ENCODE measurements around the gene RPL34. TPM values are rescaled to one million over a fixed set of nuclear protein-coding genes. Genes with fewer than 3 reads are reported as not detected.
A peak's percentile ranks its signal among the peaks of the same experiment; 100 is the strongest.

The RPL34 gene
- total RNA-seq, 4 donors from 2014 or later = 1,071 to 6,726 (median 2,783) TPM

DNA sequence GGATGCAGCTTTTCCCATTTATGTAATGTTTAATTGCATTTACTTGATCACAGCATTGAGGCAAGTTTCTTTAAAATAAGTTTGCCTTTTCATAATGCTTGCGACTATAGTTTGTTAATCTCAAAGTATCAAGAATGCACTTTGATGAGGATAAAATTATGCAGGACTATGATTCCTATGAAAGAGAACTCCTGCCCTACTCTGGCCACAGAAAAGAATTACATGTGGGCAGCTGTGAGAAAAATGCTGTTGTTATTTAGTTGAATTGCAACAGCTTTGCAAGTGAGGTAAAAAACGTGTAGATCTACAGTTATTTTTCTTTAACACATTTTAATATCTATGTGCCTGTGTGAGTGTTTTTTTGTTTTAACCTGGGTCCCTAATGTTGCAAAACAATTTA is 17.5 kb downstream of the RPL34 start:
- Histone ChIP-seq H3K27ac (no peak overlapping the region), H3K4me3 (no peak overlapping the region), H3K36me3 (no peaks in the 10 kb centered on the region), H3K4me1 (no peaks in the 10 kb centered on the region), H3K27me3 (no peaks in the 10 kb centered on the region), H3K9me3 (no peaks in the 10 kb centered on the region)
- DNase-seq = no peak
- TF ChIP-seq POLR2A (IDR thresholded peaks at IDR 0.05) = no peak
- TF ChIP-seq, protein P1, sequence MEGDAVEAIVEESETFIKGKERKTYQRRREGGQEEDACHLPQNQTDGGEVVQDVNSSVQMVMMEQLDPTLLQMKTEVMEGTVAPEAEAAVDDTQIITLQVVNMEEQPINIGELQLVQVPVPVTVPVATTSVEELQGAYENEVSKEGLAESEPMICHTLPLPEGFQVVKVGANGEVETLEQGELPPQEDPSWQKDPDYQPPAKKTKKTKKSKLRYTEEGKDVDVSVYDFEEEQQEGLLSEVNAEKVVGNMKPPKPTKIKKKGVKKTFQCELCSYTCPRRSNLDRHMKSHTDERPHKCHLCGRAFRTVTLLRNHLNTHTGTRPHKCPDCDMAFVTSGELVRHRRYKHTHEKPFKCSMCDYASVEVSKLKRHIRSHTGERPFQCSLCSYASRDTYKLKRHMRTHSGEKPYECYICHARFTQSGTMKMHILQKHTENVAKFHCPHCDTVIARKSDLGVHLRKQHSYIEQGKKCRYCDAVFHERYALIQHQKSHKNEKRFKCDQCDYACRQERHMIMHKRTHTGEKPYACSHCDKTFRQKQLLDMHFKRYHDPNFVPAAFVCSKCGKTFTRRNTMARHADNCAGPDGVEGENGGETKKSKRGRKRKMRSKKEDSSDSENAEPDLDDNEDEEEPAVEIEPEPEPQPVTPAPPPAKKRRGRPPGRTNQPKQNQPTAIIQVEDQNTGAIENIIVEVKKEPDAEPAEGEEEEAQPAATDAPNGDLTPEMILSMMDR (IDR thresholded peaks at IDR 0.05) = no peak
- intact Hi-C loops (cut with DNase I; ENCODE audit: low total_unique reads) = no loop called here

DNA sequence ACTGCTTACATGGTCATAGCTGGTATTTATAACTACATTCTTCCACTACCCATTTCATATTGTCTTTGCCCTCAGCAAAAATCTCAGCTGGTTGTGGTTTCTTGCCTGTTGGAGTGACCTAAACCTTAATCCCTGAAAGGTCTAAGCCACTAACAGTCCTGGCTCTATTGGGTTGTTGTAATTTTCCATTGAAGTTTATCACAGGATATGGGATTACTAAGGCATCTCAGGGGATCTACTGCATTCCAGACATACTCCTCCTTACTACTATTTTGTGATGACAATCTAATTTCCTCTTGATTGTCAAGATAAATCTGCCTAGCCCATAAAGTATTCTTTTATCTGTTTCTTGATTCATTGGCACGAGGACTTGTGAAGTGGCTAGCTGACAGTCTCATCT is 23.9 kb downstream of the RPL34 start:
- H3K4me1 ChIP-seq = no peaks in the 10 kb centered on the region
- no peak overlapping the region for H3K27ac ChIP-seq
- no peaks in the 10 kb centered on the region for H3K27me3 ChIP-seq
- intact Hi-C loops (cut with DNase I; ENCODE audit: low total_unique reads) = no loop called here
- no peaks in the 10 kb centered on the region for H3K36me3 ChIP-seq
- H3K9me3 ChIP-seq = no peaks in the 10 kb centered on the region
- no peak overlapping the region for H3K4me3 ChIP-seq
- TF ChIP-seq, protein P1 (IDR thresholded peaks at IDR 0.05) = no peak
- TF ChIP-seq POLR2A (IDR thresholded peaks at IDR 0.05) = no peak
- DNase-seq = no peak

DNA sequence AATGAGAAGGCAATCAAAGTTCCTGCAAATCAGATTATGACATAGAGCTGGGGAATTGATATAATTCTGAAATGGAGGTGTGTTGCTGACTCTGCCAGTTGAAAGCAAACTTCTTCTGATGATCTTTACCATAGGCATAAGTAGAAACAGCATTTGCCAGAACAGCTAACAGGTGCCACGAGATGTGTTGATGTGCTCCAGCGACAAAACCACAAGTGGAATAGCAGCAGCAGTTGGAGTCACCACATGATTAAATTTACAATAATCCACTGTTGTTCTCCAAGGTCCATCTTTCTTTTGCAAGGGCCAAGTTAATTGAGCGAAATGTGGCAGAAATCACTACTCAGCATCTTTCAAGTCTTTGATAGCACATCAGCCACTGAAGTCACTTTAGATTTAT is 26.3 kb downstream of the RPL34 start:
- DNase-seq = no peak
- intact Hi-C loops (cut with DNase I; ENCODE audit: low total_unique reads) = no loop called here
- Histone ChIP-seq H3K27ac (no peak overlapping the region), H3K9me3 (no peaks in the 10 kb centered on the region), H3K4me3 (no peak overlapping the region), H3K27me3 (no peaks in the 10 kb centered on the region), H3K36me3 (no peaks in the 10 kb centered on the region), H3K4me1 (peaks cover 0 to 4% of the 10 kb centered on the region in 2 donors)
- no peak for TF ChIP-seq POLR2A (IDR thresholded peaks at IDR 0.05)
- TF ChIP-seq, protein P1 (IDR thresholded peaks at IDR 0.05) = no peak

DNA sequence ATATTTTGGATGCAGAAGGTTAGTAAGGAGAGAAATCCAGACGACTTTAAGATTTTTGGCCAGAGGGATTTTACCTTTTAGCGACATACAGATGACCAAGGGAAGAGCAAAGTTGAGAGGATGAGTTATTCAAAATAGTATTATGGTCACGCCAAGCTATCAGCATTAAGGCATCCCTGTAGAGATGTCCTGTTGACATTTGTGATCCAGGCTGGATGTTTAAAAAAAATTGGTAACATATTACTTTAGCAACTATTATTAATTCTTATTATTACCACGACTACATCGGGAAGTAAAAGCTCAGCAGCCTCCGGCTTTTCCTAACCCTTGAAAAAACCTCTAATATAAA is 29.5 kb downstream of the RPL34 start:
- Histone ChIP-seq H3K36me3 (no peaks in the 10 kb centered on the region), H3K4me1 (peaks cover 0 to 5% of the 10 kb centered on the region in 2 donors), H3K4me3 (peak overlapping the region in 1 of 2 donors; percentile 92), H3K27ac (peak overlapping the region in 1 of 2 donors; percentile 96), H3K9me3 (no peaks in the 10 kb centered on the region), H3K27me3 (no peaks in the 10 kb centered on the region)
- TF ChIP-seq, protein P1 (IDR thresholded peaks at IDR 0.05) = no peak
- TF ChIP-seq POLR2A (IDR thresholded peaks at IDR 0.05) = no peak
- intact Hi-C loops (cut with DNase I; ENCODE audit: low total_unique reads) = no loop called here
- no peak for DNase-seq

DNA sequence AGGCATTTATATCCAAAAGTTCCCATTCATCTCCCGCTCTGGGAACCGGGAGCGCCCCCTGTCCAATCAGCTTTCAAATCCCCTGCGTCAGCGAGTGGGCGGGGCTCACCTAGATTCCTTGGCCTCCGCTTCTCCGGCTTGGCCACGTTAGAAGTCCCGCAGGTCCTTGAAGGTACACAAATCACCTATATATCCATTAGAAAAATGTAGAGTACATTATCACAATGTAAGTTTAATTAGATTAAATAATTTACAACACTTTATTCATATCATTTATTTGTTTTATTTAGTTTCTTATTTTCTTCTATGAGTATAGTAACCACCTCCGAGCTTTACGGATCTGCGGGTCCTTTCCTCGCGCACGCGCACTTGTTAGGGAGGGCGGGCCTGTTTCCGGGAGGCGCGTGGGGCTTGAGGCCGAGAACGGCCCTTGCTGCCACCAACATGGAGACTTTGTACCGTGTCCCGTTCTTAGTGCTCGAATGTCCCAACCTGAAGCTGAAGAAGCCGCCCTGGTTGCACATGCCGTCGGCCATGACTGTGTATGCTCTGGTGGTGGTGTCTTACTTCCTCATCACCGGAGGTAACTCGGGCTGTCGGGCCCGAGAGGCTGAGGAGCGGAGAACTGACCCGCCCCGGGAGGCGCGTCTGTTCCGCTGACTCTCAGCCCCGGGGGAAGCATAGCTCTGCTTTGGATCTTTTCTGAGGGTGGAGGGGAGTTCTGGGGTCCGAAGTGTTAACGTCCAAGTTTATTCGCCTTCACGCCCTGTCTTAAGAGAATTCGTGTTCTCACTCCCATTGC is 30.0 kb downstream of the RPL34 start, which contains the start of gene OSTC:
Gene OSTC (plus strand): TSS at position 388 of the 802 bp plus-strand sequence. CDS start 57 bp downstream, at position 445.
- intact Hi-C loops (cut with DNase I; ENCODE audit: low total_unique reads) = no loop called here
- Histone ChIP-seq H3K9me3 (no peaks in the 10 kb centered on the region), H3K27ac (peak within 1 kb of the TSS; percentile 86 to 96)

More for the DNA sequence above, 30.0 kb downstream of the RPL34 start, which contains the start of gene OSTC:
- peak within 1 kb of the TSS; percentile 89 to 92 for H3K4me3 ChIP-seq
- H3K4me1 ChIP-seq = peaks cover 0 to 5% of the 10 kb centered on the region in 2 donors
- TF ChIP-seq, protein P1 (IDR thresholded peaks at IDR 0.05) = peak in 2 of 4 experiments; percentile 6 to 33
- peak; percentile 29 to 72 for TF ChIP-seq POLR2A (IDR thresholded peaks at IDR 0.05)
- no peaks in the 10 kb centered on the region for H3K27me3 ChIP-seq
- H3K36me3 ChIP-seq = no peaks in the 10 kb centered on the region
- DNase-seq = peak; percentile 93 to 97

Data from uterus (tissue), 4 donors.